OCI-LY3 (cell line): Measurements from ENCODE around the gene SLAMF7.

Experiments
- H2AFZ ChIP-seq: fragments of 200-600, 300-600 bp; shearing (Covaris generic); 2 replicates; pipeline ENCODE4 v1.6.0; 2014; ENCODE audit warnings: antibody characterized with exemption, low read depth, low read length
- H3K27ac ChIP-seq: fragments of 200-600, 300-600 bp; sonication (generic); 2 replicates; pipeline ENCODE4 v1.5.1; 2014; ENCODE audit warnings: mild to moderate bottlenecking, low read length, moderate library complexity, mixed read lengths
- H3K27me3 ChIP-seq: fragments of 200-600, 300-600 bp; sonication (generic); 2 replicates; pipeline ENCODE4 v1.6.1; 2014; ENCODE audit warnings: low read depth, low read length, mixed read lengths
- H3K36me3 ChIP-seq: fragments of 200-600, 300-600 bp; sonication (generic); replicated peaks from 2 replicates; pipeline ENCODE3; 2014; ENCODE audit warnings: low read depth, low read length, mixed read lengths
- H3K4me1 ChIP-seq: fragments of 300-600, 200-600 bp; sonication (generic); 2 replicates; pipeline ENCODE4 v1.6.1; 2014; ENCODE audit warnings: low read length, mixed read lengths
- H3K4me2 ChIP-seq: fragments of 200-600, 300-600 bp; sonication (generic); 2 replicates; pipeline ENCODE4 v1.6.1; 2014; ENCODE audit warnings: low read length, mixed read lengths
- H3K4me3 ChIP-seq: fragments of 300-600, 200-600 bp; sonication (generic); 2 replicates; pipeline ENCODE4 v1.5.1; 2014; ENCODE audit warnings: antibody characterized with exemption, mild to moderate bottlenecking, low read length, moderate library complexity
- H3K79me2 ChIP-seq: fragments of 300-600, 200-600 bp; shearing (Covaris generic); 2 replicates; pipeline ENCODE4 v1.6.1; 2014; ENCODE audit warnings: mild to moderate bottlenecking, low read length, mixed read lengths
- H3K9ac ChIP-seq: fragments of 300-600, 200-600 bp; shearing (Covaris generic); 2 replicates; pipeline ENCODE4 v1.6.0; 2014; ENCODE audit warnings: mild to moderate bottlenecking, low read length, moderate library complexity
- H3K9me3 ChIP-seq: fragments of 200-600, 300-600 bp; shearing (Covaris generic); 2 replicates; pipeline ENCODE4 v1.6.1; 2014; ENCODE audit warnings: low read length, mixed read lengths; ENCODE audit not compliant: insufficient read depth
- H4K20me1 ChIP-seq: fragments of 200-600, 300-600 bp; sonication (generic); 2 replicates; pipeline ENCODE4 v1.6.1; 2016; ENCODE audit warnings: low read length, mixed read lengths; ENCODE audit not compliant: insufficient read depth
- EZH2phosphoT487 ChIP-seq: fragments of 200-600 bp; shearing (Covaris generic); IDR thresholded peaks from 2 replicates; pipeline ENCODE4 v1.6.1; 2018; ENCODE audit warnings: antibody characterized with exemption, mixed run types, low read depth
- TF ChIP-seq, protein P1 (sequence below): fragments of 200-600, 300-600 bp; sonication (generic); IDR thresholded peaks from 2 replicates; pipeline ENCODE4 v1.5.1; 2014; ENCODE audit warnings: antibody characterized with exemption, low read length, low read depth

Gene SLAMF7

DNA sequence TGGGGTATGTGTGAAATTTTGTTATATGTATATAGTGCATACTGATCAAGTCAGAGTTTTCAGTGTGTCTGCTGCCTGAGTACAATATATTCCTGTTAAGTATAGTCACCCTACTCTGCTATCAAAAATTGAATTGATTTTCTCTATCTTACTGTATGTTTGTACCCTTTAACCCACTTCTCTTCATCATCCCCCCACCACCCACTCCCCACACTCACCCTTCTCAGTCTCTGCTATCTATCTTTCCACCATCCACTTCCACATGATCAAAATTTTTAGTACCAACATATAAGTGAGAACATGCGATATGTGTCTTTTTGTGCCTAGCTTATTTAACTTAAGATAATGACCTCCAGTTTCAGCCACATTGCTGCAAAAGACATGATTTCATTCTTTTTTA, 61.1 kb downstream of the SLAMF7 start:
- no peak overlapping the region for H3K27ac ChIP-seq
- no peaks in the 10 kb centered on the region for H4K20me1 ChIP-seq
- no peak overlapping the region for H3K4me2 ChIP-seq
- peaks cover 8% of the 10 kb centered on the region; the same call in 1 of the 2 replicates for H3K9me3 ChIP-seq
- H3K4me1 ChIP-seq = peaks cover 37% of the 10 kb centered on the region
- no peaks in the 10 kb centered on the region for H3K36me3 ChIP-seq
- no peak for TF ChIP-seq EZH2phosphoT487
- TF ChIP-seq, protein P1, sequence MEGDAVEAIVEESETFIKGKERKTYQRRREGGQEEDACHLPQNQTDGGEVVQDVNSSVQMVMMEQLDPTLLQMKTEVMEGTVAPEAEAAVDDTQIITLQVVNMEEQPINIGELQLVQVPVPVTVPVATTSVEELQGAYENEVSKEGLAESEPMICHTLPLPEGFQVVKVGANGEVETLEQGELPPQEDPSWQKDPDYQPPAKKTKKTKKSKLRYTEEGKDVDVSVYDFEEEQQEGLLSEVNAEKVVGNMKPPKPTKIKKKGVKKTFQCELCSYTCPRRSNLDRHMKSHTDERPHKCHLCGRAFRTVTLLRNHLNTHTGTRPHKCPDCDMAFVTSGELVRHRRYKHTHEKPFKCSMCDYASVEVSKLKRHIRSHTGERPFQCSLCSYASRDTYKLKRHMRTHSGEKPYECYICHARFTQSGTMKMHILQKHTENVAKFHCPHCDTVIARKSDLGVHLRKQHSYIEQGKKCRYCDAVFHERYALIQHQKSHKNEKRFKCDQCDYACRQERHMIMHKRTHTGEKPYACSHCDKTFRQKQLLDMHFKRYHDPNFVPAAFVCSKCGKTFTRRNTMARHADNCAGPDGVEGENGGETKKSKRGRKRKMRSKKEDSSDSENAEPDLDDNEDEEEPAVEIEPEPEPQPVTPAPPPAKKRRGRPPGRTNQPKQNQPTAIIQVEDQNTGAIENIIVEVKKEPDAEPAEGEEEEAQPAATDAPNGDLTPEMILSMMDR = no peak
- H3K27me3 ChIP-seq = no peaks in the 10 kb centered on the region
- no peak overlapping the region for H3K4me3 ChIP-seq
- no peak overlapping the region for H2AFZ ChIP-seq
- H3K9ac ChIP-seq = no peak overlapping the region
- H3K79me2 ChIP-seq = no peaks in the 10 kb centered on the region

DNA sequence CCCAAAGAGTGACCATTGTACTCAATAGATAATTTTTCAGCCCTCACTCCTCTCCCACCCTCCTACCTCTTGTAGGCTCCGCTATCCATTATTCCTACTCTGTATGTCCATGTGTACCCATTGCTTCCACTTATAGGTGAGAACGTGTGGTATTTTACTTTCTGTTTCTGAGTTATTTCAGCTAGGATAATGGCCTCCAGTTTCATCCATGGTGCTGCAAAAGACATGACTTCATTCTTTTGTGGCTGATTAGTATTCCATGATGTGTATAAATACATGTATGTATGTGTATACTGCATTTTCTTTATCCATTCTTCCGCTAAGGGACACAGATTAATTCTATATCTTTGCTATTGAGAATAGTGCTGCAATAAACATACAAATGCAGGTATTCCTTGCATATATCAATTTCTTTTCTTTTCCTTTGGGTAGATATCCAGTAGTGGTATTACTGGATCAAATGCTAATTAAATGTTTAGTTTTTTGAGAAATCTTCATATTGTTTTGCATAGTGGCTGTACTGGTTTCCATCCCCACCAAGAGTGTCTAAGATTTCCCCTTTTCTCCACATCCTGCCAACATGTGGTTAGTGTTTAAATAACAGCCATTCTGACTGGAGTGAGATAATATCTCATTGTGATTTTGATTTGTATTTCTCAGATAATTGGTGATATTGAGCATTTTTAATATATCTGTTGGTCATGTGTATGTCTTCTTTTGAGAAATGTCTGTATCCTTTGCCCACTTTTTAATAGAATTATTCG, 61.8 kb downstream of the SLAMF7 start:
- TF ChIP-seq, protein P1 = no peak
- TF ChIP-seq EZH2phosphoT487 = no peak
- Histone ChIP-seq H3K79me2 (no peaks in the 10 kb centered on the region), H3K36me3 (no peaks in the 10 kb centered on the region), H2AFZ (no peak overlapping the region), H3K27me3 (no peaks in the 10 kb centered on the region), H3K9me3 (0 out of 2 replicates have a peak, but pooled peaks cover 6% of the 10 kb centered on the region), H3K27ac (no peak overlapping the region), H3K4me2 (no peak overlapping the region), H3K4me1 (peaks cover 33% of the 10 kb centered on the region), H3K4me3 (no peak overlapping the region), H3K9ac (no peak overlapping the region), H4K20me1 (no peaks in the 10 kb centered on the region)

DNA sequence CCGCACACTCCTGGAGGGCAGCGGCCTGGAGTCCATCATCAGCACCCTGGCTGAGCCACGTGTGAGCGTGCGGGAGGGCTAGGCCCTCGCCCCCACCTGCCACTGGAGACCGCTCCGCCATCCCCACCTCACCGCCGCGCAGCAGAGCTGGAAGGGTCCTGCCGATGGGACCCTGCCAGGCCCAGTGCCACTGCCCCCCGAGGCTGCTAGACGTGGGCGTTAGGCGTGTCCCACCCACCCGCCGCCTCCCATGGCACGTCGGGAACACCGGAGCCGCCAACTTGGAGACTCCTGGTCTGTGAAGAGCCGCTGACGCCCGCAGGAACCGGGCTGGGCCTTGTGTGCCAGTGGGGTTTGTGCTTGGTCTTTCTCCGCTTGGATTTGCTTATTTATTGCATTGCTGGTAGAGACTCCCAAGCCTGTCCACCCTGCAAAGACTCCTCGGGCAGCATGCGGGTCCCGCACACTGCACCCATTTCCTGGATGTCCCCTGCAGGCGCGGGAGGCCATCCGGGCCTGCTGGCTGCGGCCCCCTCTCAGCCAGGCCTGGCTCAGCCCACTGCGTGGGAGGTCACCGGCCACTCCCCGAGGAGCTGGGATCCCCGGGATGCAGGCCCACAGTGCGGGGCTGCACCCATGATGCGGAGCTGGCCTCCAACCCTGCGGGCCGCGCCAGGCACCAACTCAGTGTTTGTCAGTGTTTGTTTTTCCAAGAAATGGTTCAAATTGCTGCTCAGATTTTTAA, 63.0 kb downstream of the SLAMF7 start:
- Histone ChIP-seq H3K9ac (no peak overlapping the region), H3K27ac (no peak overlapping the region), H3K4me2 (no peak overlapping the region), H3K79me2 (no peaks in the 10 kb centered on the region), H3K4me1 (peaks cover 22% of the 10 kb centered on the region), H3K27me3 (no peaks in the 10 kb centered on the region), H4K20me1 (no peaks in the 10 kb centered on the region), H3K9me3 (peaks cover 15% of the 10 kb centered on the region; the same call in 1 of the 2 replicates), H3K36me3 (peaks cover under 1% of the 10 kb centered on the region), H3K4me3 (no peak overlapping the region), H2AFZ (no peak overlapping the region)
- no peak for TF ChIP-seq EZH2phosphoT487
- TF ChIP-seq, protein P1 = no peak
